WTC11 (cell line): Measurements from ENCODE around the gene MS4A2.

Experiments
- NR3C1 ChIP-seq: sonication (generic); formaldehyde crosslinking; conservative IDR thresholded peaks from 2 replicates; pipeline ENCODE4 v1.8.1; 2023; ENCODE audit warnings: low read depth, mild to moderate bottlenecking, missing genetic modification reagents
- ZBTB21 ChIP-seq: sonication (generic); formaldehyde crosslinking; IDR thresholded peaks from 2 replicates; pipeline ENCODE4 v1.8.1; 2023; ENCODE audit warnings: mild to moderate bottlenecking, missing genetic modification reagents, borderline replicate concordance
- TF ChIP-seq, protein P1 (sequence below): fragments of 200-600 bp; IDR thresholded peaks from 2 replicates; pipeline ENCODE4 v1.8.0; 2022; ENCODE audit warnings: antibody characterized with exemption
- TF ChIP-seq, protein P2 (sequence below): sonication (generic); formaldehyde crosslinking; IDR thresholded peaks from 2 replicates; pipeline ENCODE4 v1.8.1; 2022; ENCODE audit warnings: low read depth, missing genetic modification reagents, borderline replicate concordance

DNA sequence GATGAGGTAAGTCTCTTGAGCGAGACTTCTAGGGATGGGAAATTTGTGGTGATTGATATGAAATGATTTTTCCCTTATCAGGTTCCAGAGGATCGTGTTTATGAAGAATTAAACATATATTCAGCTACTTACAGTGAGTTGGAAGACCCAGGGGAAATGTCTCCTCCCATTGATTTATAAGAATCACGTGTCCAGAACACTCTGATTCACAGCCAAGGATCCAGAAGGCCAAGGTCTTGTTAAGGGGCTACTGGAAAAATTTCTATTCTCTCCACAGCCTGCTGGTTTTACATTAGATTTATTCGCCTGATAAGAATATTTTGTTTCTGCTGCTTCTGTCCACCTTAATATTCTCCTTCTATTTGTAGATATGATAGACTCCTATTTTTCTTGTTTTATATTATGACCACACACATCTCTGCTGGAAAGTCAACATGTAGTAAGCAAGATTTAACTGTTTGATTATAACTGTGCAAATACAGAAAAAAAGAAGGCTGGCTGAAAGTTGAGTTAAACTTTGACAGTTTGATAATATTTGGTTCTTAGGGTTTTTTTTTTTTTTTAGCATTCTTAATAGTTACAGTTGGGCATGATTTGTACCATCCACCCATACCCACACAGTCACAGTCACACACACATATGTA, 7.1 kb downstream of the MS4A2 start:
- TF ChIP-seq ZBTB21 (CRISPR knock-in tag) (no peak), NR3C1 (CRISPR knock-in tag) (no peak)
- TF ChIP-seq, protein P1, sequence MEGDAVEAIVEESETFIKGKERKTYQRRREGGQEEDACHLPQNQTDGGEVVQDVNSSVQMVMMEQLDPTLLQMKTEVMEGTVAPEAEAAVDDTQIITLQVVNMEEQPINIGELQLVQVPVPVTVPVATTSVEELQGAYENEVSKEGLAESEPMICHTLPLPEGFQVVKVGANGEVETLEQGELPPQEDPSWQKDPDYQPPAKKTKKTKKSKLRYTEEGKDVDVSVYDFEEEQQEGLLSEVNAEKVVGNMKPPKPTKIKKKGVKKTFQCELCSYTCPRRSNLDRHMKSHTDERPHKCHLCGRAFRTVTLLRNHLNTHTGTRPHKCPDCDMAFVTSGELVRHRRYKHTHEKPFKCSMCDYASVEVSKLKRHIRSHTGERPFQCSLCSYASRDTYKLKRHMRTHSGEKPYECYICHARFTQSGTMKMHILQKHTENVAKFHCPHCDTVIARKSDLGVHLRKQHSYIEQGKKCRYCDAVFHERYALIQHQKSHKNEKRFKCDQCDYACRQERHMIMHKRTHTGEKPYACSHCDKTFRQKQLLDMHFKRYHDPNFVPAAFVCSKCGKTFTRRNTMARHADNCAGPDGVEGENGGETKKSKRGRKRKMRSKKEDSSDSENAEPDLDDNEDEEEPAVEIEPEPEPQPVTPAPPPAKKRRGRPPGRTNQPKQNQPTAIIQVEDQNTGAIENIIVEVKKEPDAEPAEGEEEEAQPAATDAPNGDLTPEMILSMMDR, result no peak
- TF ChIP-seq, protein P2, sequence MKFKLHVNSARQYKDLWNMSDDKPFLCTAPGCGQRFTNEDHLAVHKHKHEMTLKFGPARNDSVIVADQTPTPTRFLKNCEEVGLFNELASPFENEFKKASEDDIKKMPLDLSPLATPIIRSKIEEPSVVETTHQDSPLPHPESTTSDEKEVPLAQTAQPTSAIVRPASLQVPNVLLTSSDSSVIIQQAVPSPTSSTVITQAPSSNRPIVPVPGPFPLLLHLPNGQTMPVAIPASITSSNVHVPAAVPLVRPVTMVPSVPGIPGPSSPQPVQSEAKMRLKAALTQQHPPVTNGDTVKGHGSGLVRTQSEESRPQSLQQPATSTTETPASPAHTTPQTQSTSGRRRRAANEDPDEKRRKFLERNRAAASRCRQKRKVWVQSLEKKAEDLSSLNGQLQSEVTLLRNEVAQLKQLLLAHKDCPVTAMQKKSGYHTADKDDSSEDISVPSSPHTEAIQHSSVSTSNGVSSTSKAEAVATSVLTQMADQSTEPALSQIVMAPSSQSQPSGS, result no peak
